H1 (cell line): ENCODE results near the gene NFATC1. TPM values are rescaled to one million over a fixed set of nuclear protein-coding genes. Genes with fewer than 3 reads are reported as not detected.

ENCODE experiments used
- ATF3 ChIP-seq: IDR thresholded peaks from 2 replicates; pipeline ENCODE4 v1.6.1; 2011; ENCODE audit warnings: low read depth, mild to moderate bottlenecking, low read length; ENCODE audit not compliant: insufficient read depth
- BCL11A ChIP-seq, 2 experiments: IDR thresholded peaks; one replicate each; pipeline ENCODE4 v1.6.1; 2011; ENCODE audit warnings: low read depth in 2 of 2, low read length in 2 of 2, mild to moderate bottlenecking in 2 of 2
- CEBPB ChIP-seq: IDR thresholded peaks from 2 replicates; pipeline ENCODE4 v1.6.1; 2012; ENCODE audit warnings: low read depth, low read length
- EGR1 ChIP-seq: IDR thresholded peaks from 2 replicates; pipeline ENCODE4 v1.6.1; 2011; ENCODE audit warnings: low read depth, low read length, borderline replicate concordance
- FOSL1 ChIP-seq: IDR thresholded peaks from 2 replicates; pipeline ENCODE4 v1.6.1; 2011; ENCODE audit warnings: mild to moderate bottlenecking, low read depth, low read length, moderate library complexity; ENCODE audit not compliant: insufficient read depth
- KDM5A ChIP-seq: fragments of 200-600 bp; IDR thresholded peaks from 2 replicates; pipeline ENCODE4 v1.7.1; 2012; ENCODE audit warnings: mild to moderate bottlenecking, low read length, inconsistent platforms, mixed read lengths
- POU5F1 ChIP-seq: IDR thresholded peaks from 2 replicates; pipeline ENCODE4 v1.6.1; 2011; ENCODE audit warnings: low read depth, mild to moderate bottlenecking, low read length, moderate library complexity
- RBBP5 ChIP-seq: IDR thresholded peaks from 2 replicates; pipeline ENCODE4 v1.7.1; 2012; ENCODE audit warnings: low read depth, mild to moderate bottlenecking, inconsistent platforms, low read length, moderate library complexity, borderline replicate concordance
- SIN3A ChIP-seq, 2 experiments: IDR thresholded peaks in 1 of 2; conservative IDR thresholded peaks in 1 of 2; 2 replicates each; pipeline ENCODE4 v1.6.1; 2011 to 2012; ENCODE audit warnings: low read length in 2 of 2, improper control_type of control experiment in 1 of 2, low read depth in 1 of 2, mild to moderate bottlenecking in 1 of 2
- SIX5 ChIP-seq: IDR thresholded peaks from 2 replicates; pipeline ENCODE4 v1.6.1; 2011; ENCODE audit warnings: mild to moderate bottlenecking, low read depth, low read length
- SUZ12 ChIP-seq: fragments of 200-600 bp; sonication (generic); IDR thresholded peaks from 2 replicates; pipeline ENCODE4 v1.6.1; 2012; ENCODE audit warnings: mild to moderate bottlenecking, inconsistent platforms, low read length, moderate library complexity, mixed read lengths
- TCF12 ChIP-seq: IDR thresholded peaks from 2 replicates; pipeline ENCODE4 v1.6.1; 2011; ENCODE audit warnings: low read depth, mild to moderate bottlenecking, low read length
- polyA plus RNA-seq, 7 experiments: library from polyadenylated mRNA; depleted of rRNA in 3 of 7; stranded (reverse) in 5 of 7; unstranded in 2 of 7; fragments of >200 nt in 5 of 7; fragments of 200-250 nt in 2 of 7; gene quantifications; 1 replicate in 5 of 7; 2 replicates in 1 of 7; 4 replicates in 1 of 7; pipeline versions ENCODE4 v1.2.1 to v1.2.3, GENCODE V29; 2011 to 2013; ENCODE audit warnings: missing spikeins in 2 of 7, mixed read lengths in 2 of 7
- total RNA-seq: library from RNA; stranded (reverse); fragmentation: NEBNext Ultra II Directional; extraction: Animal tissue kit (Norgen Biotek cat#: 25700); gene quantifications from 2 replicates; pipeline ENCODE4 v1.2.1, GENCODE V29; 2021

The NFATC1 gene
- total and polyA plus RNA-seq, 2 of the 8 experiments (the other 6 are each of a cell fraction or from before 2014, with no cell fraction given) = 2.0 to 6.6 TPM

DNA sequence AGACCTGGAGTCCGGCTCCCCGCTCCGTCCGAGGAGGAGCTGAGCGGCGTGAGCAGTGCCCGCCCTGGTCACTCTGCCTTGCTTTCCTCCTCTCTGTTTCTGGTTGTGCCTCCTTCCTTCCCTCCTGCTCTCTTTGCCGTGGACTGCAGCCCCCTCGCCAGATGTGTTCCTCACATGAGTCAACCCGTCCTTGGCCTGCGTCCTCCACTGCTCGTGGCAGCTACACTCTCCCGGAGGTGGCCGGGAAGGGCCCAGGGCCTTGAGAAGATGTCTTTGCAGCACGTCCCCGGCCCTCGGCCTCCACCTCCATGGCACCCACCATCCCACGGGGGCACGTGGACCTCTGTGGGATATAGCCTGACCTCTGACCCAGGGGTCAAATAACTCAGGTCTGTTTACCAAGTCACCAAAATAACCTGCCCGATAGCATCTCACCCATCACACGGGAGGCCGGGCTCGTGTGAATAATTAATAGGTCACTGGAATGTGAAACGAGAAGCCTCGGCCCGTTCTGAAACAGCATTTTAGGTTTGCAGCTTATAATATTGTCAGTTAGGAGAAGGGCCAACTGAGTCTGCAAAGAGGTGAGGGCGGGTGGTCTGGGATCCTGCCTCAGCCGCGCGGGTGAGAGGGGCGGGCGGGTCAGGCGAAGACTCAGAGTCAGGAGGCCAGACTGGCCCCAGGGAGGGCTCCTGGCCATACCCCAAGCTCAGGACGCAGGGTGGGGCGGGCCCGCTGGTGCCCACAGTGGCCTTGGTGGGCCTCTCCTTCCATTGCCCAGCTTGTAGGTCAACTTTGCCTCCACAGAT is 42.6 kb downstream of the NFATC1 start (continued):
- no peak for TF ChIP-seq SIN3A (conservative IDR thresholded peaks at IDR 0.05 in 1 of 2, IDR thresholded peaks at IDR 0.05 in 1 of 2; ENCODE audit: low read depth in 1 of 2, low read length in 2 of 2)
- TF ChIP-seq SUZ12 = no peak
- TF ChIP-seq TCF12 = no peak
- TF ChIP-seq KDM5A = no peak
- no peak for TF ChIP-seq SIX5
- no peak for TF ChIP-seq BCL11A (IDR thresholded peaks at IDR 0.05; ENCODE audit: low read depth in 2 of 2, low read length in 2 of 2)
- TF ChIP-seq ATF3 = no peak
- no peak for TF ChIP-seq RBBP5
- no peak for TF ChIP-seq CEBPB
- TF ChIP-seq POU5F1 = no peak
- TF ChIP-seq EGR1 = no peak
- TF ChIP-seq FOSL1 = no peak
- TF ChIP-seq, all 59 proteins: peak for 0
